Measurements from ENCODE around the gene VAT1. TPM values are rescaled to one million over a fixed set of nuclear protein-coding genes. Genes with fewer than 3 reads are reported as not detected.

VAT1 gene
- total and polyA plus RNA-seq, 2 experiments from 2014 or later, result 207 to 251 TPM

GRCh38 chr17:43028221-43028861 lies 6.2 kb upstream of the VAT1 start:
- no peaks in the 10 kb centered on the region for H3K27me3 ChIP-seq
- no peaks in the 10 kb centered on the region for H3K4me1 ChIP-seq (ENCODE audit: insufficient read depth)
- WGBS (ENCODE audit: low lambda C conversion rate, missing lambda C conversion rate), result 87% methylated on average over 17 of the region's 17 CpGs
- no peaks in the 10 kb centered on the region for H3K9me3 ChIP-seq (ENCODE audit: low read depth)
- no peak overlapping the region for H3K4me3 ChIP-seq
- no peak overlapping the region for H3K4me2 ChIP-seq
- TF ChIP-seq CTCF (IDR thresholded peaks at IDR 0.05; ENCODE audit: poor library complexity) (no peak), EZH2 (IDR thresholded peaks at IDR 0.05; ENCODE audit: borderline replicate concordance) (no peak), EZH2phosphoT487 (IDR thresholded peaks at IDR 0.05; ENCODE audit: low read depth, severe bottlenecking, unreplicated experiment) (no peak)
- H3K9me2 ChIP-seq (replicated peaks; ENCODE audit: insufficient read depth), result no peaks in the 10 kb centered on the region
- no peak for DNase-seq (ENCODE audit: low spot score)
- no peaks in the 10 kb centered on the region for H3K79me2 ChIP-seq
- H3K27ac ChIP-seq, result no peak overlapping the region
- no peaks in the 10 kb centered on the region for H3K36me3 ChIP-seq (replicated peaks; ENCODE audit: insufficient read depth, low read depth)
- no peaks in the 10 kb centered on the region for H4K20me1 ChIP-seq (ENCODE audit: insufficient read depth, poor library complexity, severe bottlenecking)
- no peak overlapping the region for H2AFZ ChIP-seq

- DNase-seq (ENCODE audit: low spot score), result no peak
- WGBS (ENCODE audit: low lambda C conversion rate, missing lambda C conversion rate), result 90% methylated on average over 8 of the region's 9 CpGs
- H3K27ac ChIP-seq, result no peak overlapping the region
- H3K4me1 ChIP-seq (ENCODE audit: insufficient read depth), result no peaks in the 10 kb centered on the region
- no peak for TF ChIP-seq EZH2 (IDR thresholded peaks at IDR 0.05; ENCODE audit: borderline replicate concordance)
- no peak for TF ChIP-seq CTCF (IDR thresholded peaks at IDR 0.05; ENCODE audit: poor library complexity)
- H4K20me1 ChIP-seq (ENCODE audit: insufficient read depth, poor library complexity, severe bottlenecking), result no peaks in the 10 kb centered on the region
- H3K27me3 ChIP-seq, result no peaks in the 10 kb centered on the region
- no peaks in the 10 kb centered on the region for H3K9me2 ChIP-seq (replicated peaks; ENCODE audit: insufficient read depth)
- H3K4me2 ChIP-seq, result no peak overlapping the region
- no peaks in the 10 kb centered on the region for H3K9me3 ChIP-seq (ENCODE audit: low read depth)
- H3K79me2 ChIP-seq, result no peaks in the 10 kb centered on the region
- no peak overlapping the region for H2AFZ ChIP-seq
- H3K36me3 ChIP-seq (replicated peaks; ENCODE audit: insufficient read depth, low read depth), result no peaks in the 10 kb centered on the region
- H3K4me3 ChIP-seq, result no peak overlapping the region
These were observed 5.2 kb upstream of the VAT1 start for GRCh38 chr17:43027091-43028032.

DNA sequence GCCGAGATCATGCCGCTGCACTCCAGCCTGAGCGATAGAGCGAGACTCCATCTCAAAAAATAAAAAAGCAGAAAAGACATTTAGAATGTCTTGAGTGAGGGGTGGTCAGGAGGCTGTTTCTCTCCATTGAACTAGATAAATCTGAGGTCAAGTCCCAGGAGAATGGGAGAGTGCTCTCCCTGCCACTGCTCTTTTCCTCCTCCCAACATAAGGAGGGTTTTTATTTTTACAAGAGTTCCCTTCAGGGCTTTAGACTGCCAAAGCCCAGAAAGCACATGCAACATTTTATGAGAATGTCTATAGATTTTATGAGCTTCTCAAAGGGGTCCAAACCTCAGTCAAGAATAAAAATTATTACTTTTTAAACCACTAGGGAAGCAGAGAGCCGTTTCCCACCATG lies 4.4 kb upstream of the VAT1 start:
- Histone ChIP-seq H3K4me3 (no peak overlapping the region), H3K9me2 (replicated peaks; ENCODE audit: insufficient read depth) (no peaks in the 10 kb centered on the region), H3K27me3 (no peaks in the 10 kb centered on the region), H2AFZ (no peak overlapping the region), H3K27ac (no peak overlapping the region), H3K9me3 (ENCODE audit: low read depth) (no peaks in the 10 kb centered on the region), H3K36me3 (replicated peaks; ENCODE audit: insufficient read depth, low read depth) (no peaks in the 10 kb centered on the region), H4K20me1 (ENCODE audit: insufficient read depth, poor library complexity, severe bottlenecking) (no peaks in the 10 kb centered on the region), H3K4me1 (ENCODE audit: insufficient read depth) (no peaks in the 10 kb centered on the region), H3K4me2 (no peak overlapping the region), H3K79me2 (peaks cover 5% of the 10 kb centered on the region)
- TF ChIP-seq EZH2phosphoT487 (IDR thresholded peaks at IDR 0.05; ENCODE audit: low read depth, severe bottlenecking, unreplicated experiment), result no peak
- TF ChIP-seq EZH2 (IDR thresholded peaks at IDR 0.05; ENCODE audit: borderline replicate concordance), result no peak
- TF ChIP-seq CTCF (IDR thresholded peaks at IDR 0.05; ENCODE audit: poor library complexity), result no peak
- WGBS (ENCODE audit: low lambda C conversion rate, missing lambda C conversion rate), result 83% methylated on average over 5 of the region's 5 CpGs
- no peak for DNase-seq (ENCODE audit: low spot score)
